DMS79 (cell line): ENCODE measurements around the gene NIFK.
"Not testable (repeated sequence)": the region's sequence is repeated elsewhere in the genome, so short reads cannot be mapped to it uniquely, and the experiment has no call there.

ENCODE experiments used
- DNase-seq: peaks from one replicate; lab custom pipeline; 2025; lab: John Stamatoyannopoulos, UW

NIFK gene

GRCh38 chr2:121694398-121695170, 42.1 kb downstream of the NIFK start:
- DNase-seq = no peak

GRCh38 chr2:121690572-121690971, 46.1 kb downstream of the NIFK start:
- not testable (repeated sequence) for DNase-seq

- DNase-seq = no peak
Observed at GRCh38 chr2:121690095-121690494, 46.6 kb downstream of the NIFK start.

GRCh38 chr2:121689356-121689755, 47.3 kb downstream of the NIFK start:
- DNase-seq = no peak

GRCh38 chr2:121688820-121689219, 47.9 kb downstream of the NIFK start:
- DNase-seq = no peak

GRCh38 chr2:121686902-121687301, 49.8 kb downstream of the NIFK start:
- DNase-seq = no peak

GRCh38 chr2:121686218-121686617, 50.5 kb downstream of the NIFK start:
- DNase-seq = no peak

DNA sequence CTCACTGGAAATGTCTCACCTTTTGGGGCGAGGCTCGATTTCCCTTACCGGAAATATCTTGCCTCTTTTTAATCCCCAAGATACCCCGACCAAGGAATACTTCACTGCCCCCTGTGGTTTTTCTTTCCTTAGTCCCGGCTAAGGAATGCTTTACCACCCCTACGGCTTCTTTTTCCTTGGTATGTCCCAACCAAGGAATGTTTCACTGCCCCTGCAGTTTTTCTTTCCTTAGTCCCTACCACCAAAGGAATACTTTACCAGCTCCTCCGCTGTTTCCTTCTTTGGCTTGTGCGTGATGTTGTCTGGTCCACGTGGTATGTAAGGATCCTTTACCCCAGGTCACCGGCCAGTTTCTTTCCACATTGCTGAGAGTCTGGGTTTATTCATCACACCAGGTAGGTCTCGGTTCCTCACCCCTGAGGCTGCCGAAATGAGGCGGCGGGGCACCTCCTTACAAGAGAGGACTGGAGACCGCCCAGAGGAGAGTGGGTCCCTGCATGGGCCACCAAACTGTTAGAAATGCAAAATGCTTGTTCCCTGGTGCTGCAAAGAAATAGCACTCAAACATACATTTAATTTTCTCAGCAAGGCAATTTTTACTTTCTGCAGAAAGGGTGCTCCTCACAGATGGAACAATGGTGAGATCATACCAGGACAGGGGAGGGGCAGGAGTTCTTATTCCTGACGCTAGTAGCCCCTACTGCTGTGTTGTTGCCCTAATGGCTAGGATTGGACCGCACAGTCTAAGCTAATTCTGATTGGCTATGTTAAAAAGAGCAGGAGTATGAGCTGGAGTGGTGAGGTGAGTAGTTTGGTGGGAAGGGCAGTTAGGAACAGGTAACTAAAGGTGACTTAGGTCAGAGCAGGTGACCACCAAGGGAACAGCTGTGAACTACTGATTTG, 54.0 kb downstream of the NIFK start:
- DNase-seq = no peak

DNA sequence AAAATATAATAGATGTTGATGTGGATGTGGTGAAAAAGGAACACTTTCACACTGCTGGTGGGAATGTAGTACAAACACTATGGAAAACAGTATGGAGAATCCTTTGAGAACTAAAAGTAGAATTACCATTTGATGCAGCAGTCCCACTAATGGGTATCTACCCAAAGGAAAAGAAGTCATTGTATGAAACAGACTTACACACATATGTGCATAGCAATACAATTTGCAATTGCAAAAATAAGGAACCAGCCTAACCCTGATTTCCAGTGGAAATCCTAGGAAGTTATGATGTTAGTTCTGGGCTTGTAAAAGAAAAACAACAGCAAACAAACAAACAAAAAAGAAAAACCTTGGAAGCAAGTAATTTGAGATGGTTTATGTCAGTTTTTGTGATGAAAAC, 58.8 kb downstream of the NIFK start:
- no peak for DNase-seq
